ACC112 (cell line): ENCODE data around the gene PRR14L.

ENCODE experiments used
- H2AFZ ChIP-seq: fragments of 200-600 bp; sonication (generic); one replicate; pipeline ENCODE4 v1.6.0; 2017; ENCODE audit warnings: antibody characterized with exemption, low read length; ENCODE audit not compliant: unreplicated experiment
- H3K27ac ChIP-seq: fragments of 200-600 bp; sonication (generic); 2 replicates; pipeline ENCODE4 v1.5.1; 2014; ENCODE audit warnings: low read depth, mild to moderate bottlenecking, antibody characterized with exemption, low read length, moderate library complexity
- H3K27me3 ChIP-seq: fragments of 200-600 bp; sonication (generic); 2 replicates; pipeline ENCODE4 v1.6.1; 2014; ENCODE audit warnings: mild to moderate bottlenecking, antibody characterized with exemption, low read length, moderate library complexity, mixed read lengths; ENCODE audit not compliant: insufficient read depth
- H3K36me3 ChIP-seq: fragments of 200-600 bp; sonication (generic); 2 replicates; pipeline ENCODE4 v1.6.1; 2016; ENCODE audit warnings: mild to moderate bottlenecking, antibody characterized with exemption, low read length, moderate library complexity, mixed read lengths; ENCODE audit not compliant: insufficient read depth
- H3K4me1 ChIP-seq: fragments of 200-600 bp; sonication (generic); one replicate; pipeline ENCODE4 v1.6.1; 2016; ENCODE audit warnings: low read length, mixed read lengths; ENCODE audit not compliant: insufficient read depth, unreplicated experiment, control insufficient read depth
- H3K4me3 ChIP-seq: fragments of 200-600 bp; sonication (generic); 2 replicates; pipeline ENCODE4 v1.5.1; 2014; ENCODE audit warnings: mild to moderate bottlenecking, low read depth, low read length
- H3K79me2 ChIP-seq: fragments of 200-600 bp; sonication (generic); one replicate; pipeline ENCODE4 v1.6.0; 2016; ENCODE audit warnings: low read length; ENCODE audit not compliant: control insufficient read depth, unreplicated experiment, insufficient read depth

The PRR14L gene

GRCh38 chr22:31753634-31754501 lies 3.9 kb upstream of the PRR14L start, which contains the start of gene DEPDC5:
Gene DEPDC5, plus strand, starts transcription at chr22:31754019. Its CDS starts 903 bp downstream, at chr22:31754922.
- Histone ChIP-seq H3K27ac (peak within 1 kb of the TSS; percentile 97), H3K4me1 (peaks cover 28% of the 10 kb centered on the region), H3K36me3 (no peaks in the 10 kb centered on the region), H3K79me2 (peaks cover 18% of the 10 kb centered on the region), H3K27me3 (no peaks in the 10 kb centered on the region), H2AFZ (peak within 1 kb of the TSS; percentile 96), H3K4me3 (peak within 1 kb of the TSS; percentile 94)

GRCh38 chr22:31753005-31753633 lies 3.2 kb upstream of the PRR14L start:
- Histone ChIP-seq H3K27ac (peak overlapping the region; percentile 97), H3K27me3 (no peaks in the 10 kb centered on the region), H3K4me1 (peaks cover 34% of the 10 kb centered on the region), H3K36me3 (no peaks in the 10 kb centered on the region), H2AFZ (peak overlapping the region; percentile 96), H3K4me3 (peak overlapping the region; percentile 94), H3K79me2 (peaks cover 26% of the 10 kb centered on the region)

- Histone ChIP-seq H3K4me3 (no peak overlapping the region), H2AFZ (peak overlapping the region; percentile 96), H3K79me2 (peaks cover 34% of the 10 kb centered on the region)
Measured at GRCh38 chr22:31752096-31752847, 2.3 kb upstream of the PRR14L start.

GRCh38 chr22:31750365-31751284 lies 693 bp upstream of the PRR14L start:
- no peaks in the 10 kb centered on the region for H3K27me3 ChIP-seq
- peak overlapping the region; percentile 99 for H2AFZ ChIP-seq
- H3K4me3 ChIP-seq = peak overlapping the region; percentile 98
- peaks cover 36% of the 10 kb centered on the region for H3K79me2 ChIP-seq
- no peaks in the 10 kb centered on the region for H3K36me3 ChIP-seq
- no peak overlapping the region for H3K27ac ChIP-seq
- peaks cover 38% of the 10 kb centered on the region for H3K4me1 ChIP-seq

More at GRCh38 chr22:31752096-31752847, 2.3 kb upstream of the PRR14L start:
- Histone ChIP-seq H3K27me3 (no peaks in the 10 kb centered on the region), H3K4me1 (peaks cover 38% of the 10 kb centered on the region), H3K36me3 (no peaks in the 10 kb centered on the region), H3K27ac (peak overlapping the region; percentile 97; the same call in 1 of the 2 replicates)

- Histone ChIP-seq H3K27ac (peak overlapping the region; percentile 2; the same call in 1 of the 2 replicates), H3K36me3 (no peaks in the 10 kb centered on the region), H3K4me3 (peak overlapping the region; percentile 98), H3K27me3 (no peaks in the 10 kb centered on the region), H2AFZ (no peak overlapping the region), H3K79me2 (peaks cover 36% of the 10 kb centered on the region), H3K4me1 (peaks cover 29% of the 10 kb centered on the region)
Measured at GRCh38 chr22:31748490-31748889, 1.4 kb downstream of the PRR14L start.

- Histone ChIP-seq H3K27me3 (no peaks in the 10 kb centered on the region), H3K4me3 (peak overlapping the region; percentile 98; the same call in 1 of the 2 replicates), H3K79me2 (peaks cover 41% of the 10 kb centered on the region), H2AFZ (no peak overlapping the region), H3K4me1 (peaks cover 21% of the 10 kb centered on the region), H3K36me3 (no peaks in the 10 kb centered on the region), H3K27ac (no peak overlapping the region)
Measured at GRCh38 chr22:31747441-31747840, 2.5 kb downstream of the PRR14L start.

GRCh38 chr22:31743871-31744270 lies 6.1 kb downstream of the PRR14L start:
- H3K27ac ChIP-seq = no peak overlapping the region
- H3K27me3 ChIP-seq = no peaks in the 10 kb centered on the region
- H2AFZ ChIP-seq = no peak overlapping the region
- H3K36me3 ChIP-seq = no peaks in the 10 kb centered on the region
- H3K79me2 ChIP-seq = peaks cover 37% of the 10 kb centered on the region
- H3K4me1 ChIP-seq = peaks cover 10% of the 10 kb centered on the region
- no peak overlapping the region for H3K4me3 ChIP-seq

- H3K36me3 ChIP-seq = no peaks in the 10 kb centered on the region
- H3K4me1 ChIP-seq = no peaks in the 10 kb centered on the region
- H3K79me2 ChIP-seq = peaks cover 29% of the 10 kb centered on the region
- H3K4me3 ChIP-seq = no peak overlapping the region
- no peak overlapping the region for H3K27ac ChIP-seq
- H2AFZ ChIP-seq = no peak overlapping the region
- H3K27me3 ChIP-seq = no peaks in the 10 kb centered on the region
Measured at GRCh38 chr22:31742682-31743081, 7.2 kb downstream of the PRR14L start.

- no peak overlapping the region for H3K4me3 ChIP-seq
- no peak overlapping the region for H2AFZ ChIP-seq
- H3K4me1 ChIP-seq = no peaks in the 10 kb centered on the region
- H3K27ac ChIP-seq = no peak overlapping the region
- H3K36me3 ChIP-seq = no peaks in the 10 kb centered on the region
- no peaks in the 10 kb centered on the region for H3K27me3 ChIP-seq
- peaks cover 24% of the 10 kb centered on the region for H3K79me2 ChIP-seq
Measured at GRCh38 chr22:31742115-31742514, 7.8 kb downstream of the PRR14L start.
